Upper lobe of left lung (tissue), 4 donors: Measurements from ENCODE around the gene PPP2R2B.

Experiments used
- EP300 ChIP-seq, 4 donors: sonication (generic); formaldehyde crosslinking; IDR thresholded peaks; one replicate each; pipeline ENCODE4 v1.5.1; 2017; ENCODE audit warnings: antibody characterized with exemption in 4 of 4, control low read depth in 2 of 4
- POLR2A ChIP-seq, 4 donors: fragments of 450-650 bp; IDR thresholded peaks; one replicate each; pipeline ENCODE4 v1.5.1; 2016 to 2017; ENCODE audit warnings: antibody characterized with exemption in 4 of 4, mild to moderate bottlenecking in 2 of 4
- POLR2AphosphoS5 ChIP-seq, 2 donors: sonication (generic); formaldehyde crosslinking; IDR thresholded peaks; one replicate each; pipeline ENCODE4 v1.5.1; 2017; ENCODE audit warnings: antibody characterized with exemption in 2 of 2
- TF ChIP-seq, protein P1 (sequence below), 6 experiments: fragments of 450-650 bp in 4 of 6; fragments of 200-600 bp in 2 of 6; sonication (generic) in 2 of 6; IDR thresholded peaks; one replicate each; pipeline ENCODE4 v1.5.1; 2016 to 2019; ENCODE audit warnings: antibody characterized with exemption in 6 of 6

DNA sequence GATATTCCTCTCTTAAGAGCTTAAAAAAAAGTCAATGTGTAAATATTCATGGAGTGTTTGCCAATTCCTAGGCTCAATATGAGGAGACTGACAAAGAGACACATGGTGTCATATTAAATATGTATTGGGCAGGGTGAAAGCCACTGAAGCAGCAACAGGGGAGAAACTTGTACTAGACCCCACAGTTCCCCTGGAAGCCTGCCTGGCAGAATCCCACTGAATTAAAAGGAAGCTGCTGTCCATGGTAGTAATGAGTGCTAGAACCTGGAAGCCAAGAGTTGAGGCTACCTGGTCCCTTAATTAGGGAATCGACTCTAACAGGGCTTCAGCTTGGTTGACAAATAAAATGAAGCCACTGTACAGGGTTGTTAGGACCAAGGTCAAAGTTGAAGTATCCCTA is 233.2 kb downstream of the PPP2R2B start:
- TF ChIP-seq, protein P1, sequence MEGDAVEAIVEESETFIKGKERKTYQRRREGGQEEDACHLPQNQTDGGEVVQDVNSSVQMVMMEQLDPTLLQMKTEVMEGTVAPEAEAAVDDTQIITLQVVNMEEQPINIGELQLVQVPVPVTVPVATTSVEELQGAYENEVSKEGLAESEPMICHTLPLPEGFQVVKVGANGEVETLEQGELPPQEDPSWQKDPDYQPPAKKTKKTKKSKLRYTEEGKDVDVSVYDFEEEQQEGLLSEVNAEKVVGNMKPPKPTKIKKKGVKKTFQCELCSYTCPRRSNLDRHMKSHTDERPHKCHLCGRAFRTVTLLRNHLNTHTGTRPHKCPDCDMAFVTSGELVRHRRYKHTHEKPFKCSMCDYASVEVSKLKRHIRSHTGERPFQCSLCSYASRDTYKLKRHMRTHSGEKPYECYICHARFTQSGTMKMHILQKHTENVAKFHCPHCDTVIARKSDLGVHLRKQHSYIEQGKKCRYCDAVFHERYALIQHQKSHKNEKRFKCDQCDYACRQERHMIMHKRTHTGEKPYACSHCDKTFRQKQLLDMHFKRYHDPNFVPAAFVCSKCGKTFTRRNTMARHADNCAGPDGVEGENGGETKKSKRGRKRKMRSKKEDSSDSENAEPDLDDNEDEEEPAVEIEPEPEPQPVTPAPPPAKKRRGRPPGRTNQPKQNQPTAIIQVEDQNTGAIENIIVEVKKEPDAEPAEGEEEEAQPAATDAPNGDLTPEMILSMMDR (IDR thresholded peaks at IDR 0.05): no peak
- TF ChIP-seq EP300 (IDR thresholded peaks at IDR 0.05) (no peak), POLR2AphosphoS5 (IDR thresholded peaks at IDR 0.05) (no peak), POLR2A (IDR thresholded peaks at IDR 0.05) (no peak)
